Smooth muscle cell (in vitro differentiated cells): ENCODE data around the gene DUSP12. TPM values are rescaled to one million over a fixed set of nuclear protein-coding genes. Genes with fewer than 3 reads are reported as not detected.

Experiments
- DNase-seq: peaks from one replicate; lab custom pipeline; 2025; ENCODE audit not compliant: unreplicated experiment; lab: John Stamatoyannopoulos, UW
- H2AFZ ChIP-seq: fragments of 200-600 bp; sonication (generic); 2 replicates; pipeline ENCODE4 v1.6.0; 2016; ENCODE audit warnings: antibody characterized with exemption, low read depth, mild to moderate bottlenecking
- H3F3A ChIP-seq: fragments of 200-600 bp; sonication (generic); 2 replicates; pipeline ENCODE4 v1.6.0; 2017; ENCODE audit warnings: antibody characterized with exemption, low read depth
- H3K27ac ChIP-seq: fragments of 200-600 bp; sonication (generic); 2 replicates; pipeline ENCODE4 v1.5.1; 2016; ENCODE audit warnings: low read depth, mild to moderate bottlenecking
- H3K27me3 ChIP-seq: fragments of 200-600 bp; sonication (generic); 2 replicates; pipeline ENCODE4 v1.6.1; 2016; ENCODE audit warnings: low read depth, mild to moderate bottlenecking
- H3K36me3 ChIP-seq: fragments of 200-600 bp; sonication (generic); 2 replicates; pipeline ENCODE4 v1.5.1; 2016; ENCODE audit warnings: low read depth
- H3K4me1 ChIP-seq: fragments of 200-600 bp; sonication (generic); 2 replicates; pipeline ENCODE4 v1.5.1; 2016; ENCODE audit warnings: low read depth
- H3K4me2 ChIP-seq: fragments of 200-600 bp; sonication (generic); 2 replicates; pipeline ENCODE4 v1.6.0; 2016; ENCODE audit warnings: mild to moderate bottlenecking
- H3K4me3 ChIP-seq: fragments of 200-600 bp; sonication (generic); 2 replicates; pipeline ENCODE4 v1.5.1; 2016; ENCODE audit warnings: mild to moderate bottlenecking
- H3K79me2 ChIP-seq: fragments of 200-600 bp; sonication (generic); 2 replicates; pipeline ENCODE4 v1.6.0; 2016; ENCODE audit warnings: low read depth, mild to moderate bottlenecking
- H3K9ac ChIP-seq: fragments of 200-600 bp; sonication (generic); 2 replicates; pipeline ENCODE4 v1.6.0; 2016; ENCODE audit warnings: low read depth
- H3K9me3 ChIP-seq: fragments of 200-600 bp; sonication (generic); replicated peaks from 2 replicates; pipeline ENCODE4 v1.5.1; 2016; ENCODE audit warnings: low read depth
- H4K20me1 ChIP-seq: fragments of 200-600 bp; sonication (generic); 2 replicates; pipeline ENCODE4 v1.6.0; 2016; ENCODE audit warnings: low read depth
- WGBS: methylation state at CpG from one replicate; pipeline ENCODE4 v1.1.7; 2016; ENCODE audit warnings: low lambda C conversion rate; 5-methylcytosine and 5-hydroxymethylcytosine counted together
- polyA plus RNA-seq: library from polyadenylated mRNA; unstranded; fragments of >200 nt; fragmentation: Nextera tagmentation; extraction: Ambion mirVana; gene quantifications from 2 replicates; pipeline ENCODE4 v1.2.1, GENCODE V29; 2016
- total RNA-seq: library from RNA; depleted of rRNA; stranded (reverse); fragments of >200 nt; gene quantifications from 2 replicates; pipeline ENCODE4 v1.2.3, GENCODE V29; 2014
- TF ChIP-seq, protein P1 (sequence below): fragments of 200-600 bp; sonication (generic); IDR thresholded peaks from 2 replicates; pipeline ENCODE4 v1.5.1; 2017; ENCODE audit warnings: borderline replicate concordance, mild to moderate bottlenecking, antibody characterized with exemption; ENCODE audit not compliant: insufficient read depth, poor library complexity, severe bottlenecking

DUSP12 gene
- total and polyA plus RNA-seq, 2 experiments from 2014 or later, result 41.8 to 45.7 TPM

DNA sequence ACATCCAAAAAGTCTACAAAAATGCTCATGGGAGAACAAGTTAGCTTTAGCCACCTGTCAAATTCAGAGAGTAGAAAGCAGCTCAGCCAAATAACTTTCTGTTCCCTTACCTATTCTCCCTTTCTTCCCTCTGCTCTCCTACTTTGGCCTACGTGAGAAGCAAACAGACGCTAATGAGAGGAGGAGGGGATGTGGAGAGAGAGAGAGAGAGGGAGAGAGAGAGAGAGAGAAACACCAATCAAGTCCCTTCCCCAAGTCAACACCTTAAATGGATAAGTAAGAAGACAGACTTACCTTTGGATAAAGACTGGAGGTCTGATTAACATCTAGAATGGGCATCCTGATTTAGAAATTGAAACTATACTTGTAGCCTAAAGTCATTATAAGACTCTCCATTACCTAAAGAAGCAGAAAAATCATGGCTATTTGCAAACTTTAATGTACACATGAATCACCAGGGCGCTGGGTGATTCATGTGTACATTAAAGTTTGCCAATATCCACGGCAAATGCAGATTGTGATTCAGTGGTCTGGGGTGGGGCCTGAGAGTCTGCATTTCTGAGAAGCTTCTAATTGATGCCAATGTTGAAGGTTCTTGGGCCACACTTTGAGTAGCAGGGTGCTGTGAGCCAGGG, 13.1 kb upstream of the DUSP12 start:
- 46% methylated on average over 4 of the region's 4 CpGs for WGBS
- no peaks in the 10 kb centered on the region for H3K79me2 ChIP-seq
- H3K4me2 ChIP-seq, result no peak overlapping the region
- H3K4me1 ChIP-seq, result peaks cover 3% of the 10 kb centered on the region
- DNase-seq, result no peak
- no peak overlapping the region for H2AFZ ChIP-seq
- H4K20me1 ChIP-seq, result no peaks in the 10 kb centered on the region
- TF ChIP-seq, protein P1, sequence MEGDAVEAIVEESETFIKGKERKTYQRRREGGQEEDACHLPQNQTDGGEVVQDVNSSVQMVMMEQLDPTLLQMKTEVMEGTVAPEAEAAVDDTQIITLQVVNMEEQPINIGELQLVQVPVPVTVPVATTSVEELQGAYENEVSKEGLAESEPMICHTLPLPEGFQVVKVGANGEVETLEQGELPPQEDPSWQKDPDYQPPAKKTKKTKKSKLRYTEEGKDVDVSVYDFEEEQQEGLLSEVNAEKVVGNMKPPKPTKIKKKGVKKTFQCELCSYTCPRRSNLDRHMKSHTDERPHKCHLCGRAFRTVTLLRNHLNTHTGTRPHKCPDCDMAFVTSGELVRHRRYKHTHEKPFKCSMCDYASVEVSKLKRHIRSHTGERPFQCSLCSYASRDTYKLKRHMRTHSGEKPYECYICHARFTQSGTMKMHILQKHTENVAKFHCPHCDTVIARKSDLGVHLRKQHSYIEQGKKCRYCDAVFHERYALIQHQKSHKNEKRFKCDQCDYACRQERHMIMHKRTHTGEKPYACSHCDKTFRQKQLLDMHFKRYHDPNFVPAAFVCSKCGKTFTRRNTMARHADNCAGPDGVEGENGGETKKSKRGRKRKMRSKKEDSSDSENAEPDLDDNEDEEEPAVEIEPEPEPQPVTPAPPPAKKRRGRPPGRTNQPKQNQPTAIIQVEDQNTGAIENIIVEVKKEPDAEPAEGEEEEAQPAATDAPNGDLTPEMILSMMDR, result no peak
- no peaks in the 10 kb centered on the region for H3K36me3 ChIP-seq
- no peaks in the 10 kb centered on the region for H3K27me3 ChIP-seq
- H3K27ac ChIP-seq, result no peak overlapping the region
- no peak overlapping the region for H3K9ac ChIP-seq
- H3K9me3 ChIP-seq, result no peaks in the 10 kb centered on the region
- H3K4me3 ChIP-seq, result no peak overlapping the region
- H3F3A ChIP-seq, result peaks cover 15% of the 10 kb centered on the region

DNA sequence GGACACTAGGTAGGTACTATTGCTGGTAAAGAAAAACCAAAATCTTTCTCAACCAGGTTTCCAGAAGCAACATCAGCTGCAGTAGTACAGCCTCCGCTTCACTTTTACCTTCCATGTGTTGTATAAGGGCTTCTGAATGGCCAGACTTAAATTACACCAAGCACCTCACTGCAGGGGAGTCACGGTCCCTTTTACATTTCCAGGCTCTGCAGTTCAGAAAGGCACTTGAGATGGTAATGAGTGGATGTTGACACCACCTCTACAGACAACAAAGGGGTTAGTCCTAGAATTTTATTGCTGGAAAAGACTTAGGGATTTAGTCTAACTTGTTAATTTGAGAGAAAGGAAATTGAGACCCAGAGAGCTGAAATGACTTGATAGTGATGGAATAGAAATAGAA, 12.0 kb upstream of the DUSP12 start:
- no peaks in the 10 kb centered on the region for H3K9me3 ChIP-seq
- TF ChIP-seq, protein P1, result no peak
- no peaks in the 10 kb centered on the region for H3K36me3 ChIP-seq
- no peak for DNase-seq
- H3F3A ChIP-seq, result peaks cover 3% of the 10 kb centered on the region
- WGBS, result 53% methylated on average over 2 of the region's 2 CpGs
- H3K27ac ChIP-seq, result no peak overlapping the region
- H3K4me2 ChIP-seq, result no peak overlapping the region
- H2AFZ ChIP-seq, result no peak overlapping the region
- H3K4me3 ChIP-seq, result no peak overlapping the region
- no peaks in the 10 kb centered on the region for H3K27me3 ChIP-seq
- no peaks in the 10 kb centered on the region for H3K79me2 ChIP-seq
- no peaks in the 10 kb centered on the region for H4K20me1 ChIP-seq
- H3K4me1 ChIP-seq, result peaks cover 3% of the 10 kb centered on the region
- no peak overlapping the region for H3K9ac ChIP-seq

DNA sequence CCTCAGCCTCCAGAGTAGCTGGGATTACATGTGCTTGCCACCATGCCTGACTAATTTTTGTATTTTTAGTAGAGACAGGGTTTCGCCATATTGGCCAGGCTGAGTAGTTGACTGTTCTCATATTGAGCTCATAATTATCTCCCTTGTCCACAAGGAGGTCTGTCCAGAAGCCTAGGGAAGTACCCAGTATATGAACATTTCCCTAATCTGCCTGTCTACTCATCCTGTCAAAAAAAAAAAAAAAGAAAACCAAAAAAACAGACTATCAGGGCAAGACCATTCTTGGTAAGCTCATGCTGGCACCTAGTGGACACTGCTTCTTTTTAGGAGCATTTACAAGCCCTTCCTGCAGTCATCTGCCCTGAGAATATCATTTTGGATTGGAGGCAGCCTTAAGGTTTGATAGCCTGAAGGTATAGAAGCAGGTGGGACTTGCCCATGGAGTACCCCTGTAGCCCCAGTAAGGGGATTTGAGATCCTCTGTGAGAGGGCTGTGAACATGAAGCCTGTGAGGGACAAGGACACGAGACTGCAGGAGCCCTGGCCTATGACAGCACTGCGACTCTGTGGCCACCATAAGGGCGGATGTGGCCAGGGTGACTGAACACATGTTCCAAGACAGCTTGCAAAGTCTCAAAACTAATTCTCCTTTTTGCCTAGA, 10.8 kb upstream of the DUSP12 start:
- H3K27ac ChIP-seq, result no peak overlapping the region
- TF ChIP-seq, protein P1, result peak; percentile 55
- no peaks in the 10 kb centered on the region for H3K27me3 ChIP-seq
- H3K9ac ChIP-seq, result no peak overlapping the region
- H4K20me1 ChIP-seq, result no peaks in the 10 kb centered on the region
- 94% methylated on average over 4 of the region's 4 CpGs for WGBS
- H3K4me3 ChIP-seq, result no peak overlapping the region
- H3K4me1 ChIP-seq, result no peaks in the 10 kb centered on the region
- no peak overlapping the region for H2AFZ ChIP-seq
- no peaks in the 10 kb centered on the region for H3K9me3 ChIP-seq
- no peaks in the 10 kb centered on the region for H3K36me3 ChIP-seq
- DNase-seq, result no peak
- H3F3A ChIP-seq, result no peaks in the 10 kb centered on the region
- no peak overlapping the region for H3K4me2 ChIP-seq
- no peaks in the 10 kb centered on the region for H3K79me2 ChIP-seq
